ACC112 (cell line): ENCODE data around the gene RFX5.
"Not testable (repeated sequence)": the region's sequence is repeated elsewhere in the genome, so short reads cannot be mapped to it uniquely, and the experiment has no call there.

Experiments used
- H2AFZ ChIP-seq: fragments of 200-600 bp; sonication (generic); one replicate; pipeline ENCODE4 v1.6.0; 2017; ENCODE audit warnings: antibody characterized with exemption, low read length; ENCODE audit not compliant: unreplicated experiment
- H3K27ac ChIP-seq: fragments of 200-600 bp; sonication (generic); 2 replicates; pipeline ENCODE4 v1.5.1; 2014; ENCODE audit warnings: low read depth, mild to moderate bottlenecking, antibody characterized with exemption, low read length, moderate library complexity
- H3K27me3 ChIP-seq: fragments of 200-600 bp; sonication (generic); 2 replicates; pipeline ENCODE4 v1.6.1; 2014; ENCODE audit warnings: mild to moderate bottlenecking, antibody characterized with exemption, low read length, moderate library complexity, mixed read lengths; ENCODE audit not compliant: insufficient read depth
- H3K36me3 ChIP-seq: fragments of 200-600 bp; sonication (generic); 2 replicates; pipeline ENCODE4 v1.6.1; 2016; ENCODE audit warnings: mild to moderate bottlenecking, antibody characterized with exemption, low read length, moderate library complexity, mixed read lengths; ENCODE audit not compliant: insufficient read depth
- H3K4me1 ChIP-seq: fragments of 200-600 bp; sonication (generic); one replicate; pipeline ENCODE4 v1.6.1; 2016; ENCODE audit warnings: low read length, mixed read lengths; ENCODE audit not compliant: insufficient read depth, unreplicated experiment, control insufficient read depth
- H3K4me3 ChIP-seq: fragments of 200-600 bp; sonication (generic); 2 replicates; pipeline ENCODE4 v1.5.1; 2014; ENCODE audit warnings: mild to moderate bottlenecking, low read depth, low read length
- H3K79me2 ChIP-seq: fragments of 200-600 bp; sonication (generic); one replicate; pipeline ENCODE4 v1.6.0; 2016; ENCODE audit warnings: low read length; ENCODE audit not compliant: control insufficient read depth, unreplicated experiment, insufficient read depth

Gene RFX5

DNA sequence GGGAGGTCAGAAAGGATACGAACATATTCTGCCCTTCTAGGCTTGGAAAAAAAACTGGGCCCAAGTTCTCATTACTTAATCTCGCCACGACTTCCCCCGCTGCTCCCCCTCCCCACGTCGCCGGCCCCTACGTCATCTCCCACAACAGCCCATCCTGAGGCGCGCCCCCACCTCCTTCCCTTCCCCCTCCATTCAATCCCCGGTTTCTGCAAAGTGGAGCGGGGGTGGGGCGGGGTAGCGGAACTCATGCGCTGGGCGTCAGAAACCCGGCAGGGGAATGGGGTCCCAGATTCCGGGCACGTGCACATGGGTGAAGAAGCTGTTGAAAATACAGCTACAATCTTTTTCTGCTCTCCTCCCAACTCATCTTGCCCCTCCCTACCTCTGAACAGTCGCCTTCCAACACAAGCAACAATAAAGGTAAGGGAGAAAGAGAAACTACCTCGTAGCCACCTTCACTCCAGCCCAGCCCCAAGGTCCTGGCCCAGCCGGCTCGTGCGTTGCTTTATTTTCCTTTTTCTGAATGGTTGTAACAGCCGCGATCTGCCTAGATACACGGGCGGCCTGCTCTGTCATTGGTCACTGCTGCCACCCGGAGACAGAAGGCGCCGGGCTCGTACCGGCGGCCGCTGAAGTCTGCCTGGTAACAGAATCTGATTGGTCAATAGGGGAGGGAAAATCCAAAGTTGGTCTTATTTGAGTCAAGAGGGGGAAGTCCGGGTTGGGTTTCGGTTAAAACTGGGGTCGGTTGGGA lies at the start of gene RFX5:
Gene RFX5, minus strand, starts transcription at position 484 of the 754 bp plus-strand sequence. CDS start 932 bp downstream, outside the sequence.
- peak within 1 kb of the TSS; percentile 87 for H3K27ac ChIP-seq
- no peaks in the 10 kb centered on the region for H3K36me3 ChIP-seq
- H3K79me2 ChIP-seq, result peaks cover 12% of the 10 kb centered on the region
- H3K4me1 ChIP-seq, result peaks cover 13% of the 10 kb centered on the region
- H3K27me3 ChIP-seq, result no peaks in the 10 kb centered on the region
- peak within 1 kb of the TSS; percentile 89 for H3K4me3 ChIP-seq
- peak within 1 kb of the TSS; percentile 62 for H2AFZ ChIP-seq

DNA sequence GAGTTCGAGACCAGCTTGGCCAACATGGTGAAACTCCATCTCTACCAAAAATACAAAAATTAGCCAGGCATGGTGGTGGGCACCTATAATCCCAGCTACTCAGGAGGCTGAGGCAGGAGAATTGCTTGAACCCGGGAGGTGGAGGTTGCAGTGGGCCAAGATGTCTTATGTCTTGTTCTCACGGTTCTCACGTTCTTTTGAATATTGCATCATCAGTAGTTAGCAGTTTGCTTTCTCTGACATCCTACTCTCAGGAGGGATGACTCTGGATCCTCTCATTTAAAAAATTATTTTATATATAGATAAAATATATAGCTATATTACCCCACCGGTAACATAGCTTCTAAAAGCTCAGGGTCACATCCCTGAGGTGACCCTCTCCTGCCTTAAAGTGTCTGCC lies 49.2 kb upstream of the RFX5 start:
- not testable (repeated sequence) for H3K27me3 ChIP-seq, H3K27ac ChIP-seq, H2AFZ ChIP-seq, H3K4me3 ChIP-seq, H3K36me3 ChIP-seq
- peaks cover 21% of the 10 kb centered on the region for H3K79me2 ChIP-seq
- H3K4me1 ChIP-seq, result peaks cover 14% of the 10 kb centered on the region

GRCh38 chr1:151393583-151393982 lies 46.5 kb upstream of the RFX5 start:
- Histone ChIP-seq H3K27me3 (no peaks in the 10 kb centered on the region), H3K27ac (no peak overlapping the region), H3K36me3 (no peaks in the 10 kb centered on the region), H3K4me1 (peaks cover 2% of the 10 kb centered on the region), H3K4me3 (no peak overlapping the region), H3K79me2 (no peaks in the 10 kb centered on the region), H2AFZ (no peak overlapping the region)

GRCh38 chr1:151391079-151391563 lies 44.1 kb upstream of the RFX5 start:
- Histone ChIP-seq H3K27ac (no peak overlapping the region), H2AFZ (no peak overlapping the region), H3K4me1 (no peaks in the 10 kb centered on the region), H3K4me3 (no peak overlapping the region), H3K79me2 (no peaks in the 10 kb centered on the region), H3K27me3 (no peaks in the 10 kb centered on the region), H3K36me3 (no peaks in the 10 kb centered on the region)

DNA sequence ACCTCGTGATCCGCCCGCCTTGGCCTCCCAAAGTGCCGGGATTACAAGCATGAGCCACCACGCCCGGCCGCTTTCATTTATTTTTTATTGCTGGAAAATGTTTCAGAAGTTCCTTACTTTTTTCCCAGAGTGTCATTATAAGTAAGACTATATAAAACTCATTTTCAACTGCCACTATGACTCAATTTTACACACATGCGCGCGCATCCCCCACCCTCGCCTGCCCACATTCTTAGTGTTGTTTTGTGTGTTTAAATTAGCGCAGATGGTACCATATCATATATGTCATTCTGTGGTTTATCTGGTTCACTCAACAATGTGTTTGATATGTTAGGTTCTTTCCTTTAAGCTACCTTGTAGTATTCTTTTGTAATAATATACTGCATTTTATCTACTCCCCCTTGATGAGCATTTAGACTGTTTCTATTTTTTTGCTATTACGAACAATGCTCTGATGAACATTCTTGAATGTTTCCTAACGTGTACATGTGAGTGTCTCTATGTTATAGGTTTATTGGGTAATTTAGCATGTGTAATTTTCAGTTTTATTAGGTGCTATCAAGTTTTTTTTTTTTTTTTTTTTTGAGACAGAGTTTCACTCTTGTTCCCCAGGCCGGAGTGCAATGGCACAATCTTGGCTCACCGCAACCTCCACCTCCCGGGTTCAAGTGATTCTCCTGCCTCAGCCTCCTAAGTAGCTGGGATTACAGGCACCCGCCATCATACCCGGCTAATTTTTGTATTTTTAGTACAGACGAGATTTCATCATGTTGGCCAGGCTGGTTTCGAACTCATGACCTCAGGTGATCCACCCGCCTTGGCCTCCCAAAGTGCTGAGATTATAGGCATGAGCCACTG lies 43.4 kb upstream of the RFX5 start:
- H3K4me1 ChIP-seq, H3K4me3 ChIP-seq, H3K79me2 ChIP-seq, H3K36me3 ChIP-seq, H3K27me3 ChIP-seq, H3K27ac ChIP-seq, H2AFZ ChIP-seq: not testable (repeated sequence)

DNA sequence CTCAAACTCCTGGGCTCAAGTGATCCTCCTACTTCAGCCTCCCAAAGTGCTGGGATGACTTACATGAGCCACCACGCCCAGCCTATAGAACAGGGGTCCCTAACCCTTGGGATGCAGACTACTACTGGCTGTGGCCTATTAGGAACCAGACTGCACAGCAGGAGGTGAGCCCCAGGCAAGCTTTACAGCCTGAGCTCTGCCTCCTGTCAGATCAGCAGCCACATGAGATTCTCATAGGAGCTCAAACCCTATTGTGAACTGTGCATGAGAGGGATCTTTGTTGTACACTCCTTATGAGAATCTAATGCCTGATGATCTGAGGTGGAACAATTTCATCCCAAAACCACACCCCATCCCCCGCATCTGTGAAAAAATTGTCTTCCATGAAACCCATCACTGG lies 39.0 kb upstream of the RFX5 start:
- no peaks in the 10 kb centered on the region for H3K79me2 ChIP-seq
- no peak overlapping the region for H2AFZ ChIP-seq
- no peaks in the 10 kb centered on the region for H3K27me3 ChIP-seq
- H3K4me3 ChIP-seq, result no peak overlapping the region
- H3K4me1 ChIP-seq, result no peaks in the 10 kb centered on the region
- no peak overlapping the region for H3K27ac ChIP-seq
- H3K36me3 ChIP-seq, result no peaks in the 10 kb centered on the region

DNA sequence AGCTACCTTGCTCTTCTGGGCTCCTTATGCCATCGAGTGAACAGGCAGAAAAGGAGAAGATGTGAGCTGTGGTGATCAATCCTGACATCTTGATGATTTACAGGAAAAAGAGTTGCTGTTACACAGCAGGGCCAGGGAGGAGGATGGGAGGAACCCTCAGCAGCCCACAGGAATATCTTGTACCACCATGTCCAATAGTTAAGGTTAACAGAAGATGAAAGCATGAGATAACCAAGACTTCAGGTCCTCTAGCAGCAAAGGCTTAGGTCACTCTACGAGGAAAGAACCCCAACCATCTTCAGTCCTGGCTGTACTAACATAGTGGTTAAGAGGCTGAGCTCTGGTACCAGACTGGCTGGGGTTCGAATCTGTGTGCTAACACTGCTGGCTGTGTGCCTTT lies 37.5 kb upstream of the RFX5 start:
- Histone ChIP-seq H3K4me3 (no peak overlapping the region), H2AFZ (no peak overlapping the region), H3K4me1 (no peaks in the 10 kb centered on the region), H3K27me3 (no peaks in the 10 kb centered on the region), H3K79me2 (no peaks in the 10 kb centered on the region), H3K36me3 (no peaks in the 10 kb centered on the region), H3K27ac (no peak overlapping the region)

DNA sequence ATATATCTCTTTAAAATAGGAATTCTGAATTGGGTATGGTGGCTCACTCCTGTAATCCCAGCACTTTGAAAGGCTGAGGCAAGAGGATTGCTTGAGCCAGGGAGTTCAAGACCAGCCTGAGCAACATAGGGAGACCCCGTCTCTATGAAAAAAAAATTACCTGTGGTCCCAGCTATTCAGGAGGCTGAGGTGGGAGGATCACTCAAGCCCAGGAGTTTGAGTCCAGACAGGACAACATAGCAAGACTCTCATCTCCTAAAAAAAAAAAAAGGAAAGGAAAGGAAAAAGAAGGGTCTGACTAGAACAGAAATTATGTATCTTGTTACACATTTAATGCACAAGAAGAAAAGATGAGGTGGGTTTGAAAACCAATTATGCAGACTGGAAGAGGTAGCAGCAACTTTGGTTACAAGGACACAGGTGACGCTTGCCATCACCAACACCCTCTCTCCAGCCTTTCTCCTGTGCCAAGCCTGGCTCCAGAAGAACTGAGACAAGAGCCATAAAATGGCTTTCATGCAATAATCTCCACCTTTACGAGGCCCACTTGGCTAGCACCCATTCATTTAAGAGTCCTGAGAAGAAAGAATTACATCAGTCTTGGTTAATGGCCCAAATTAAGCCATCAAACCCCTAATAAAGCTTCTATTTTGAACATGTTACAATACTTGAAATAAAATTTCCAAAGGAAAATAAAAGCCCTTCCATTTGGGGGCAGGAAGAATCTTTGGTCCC lies 30.3 kb upstream of the RFX5 start:
- Histone ChIP-seq H3K4me3 (no peak overlapping the region), H2AFZ (no peak overlapping the region), H3K27me3 (no peaks in the 10 kb centered on the region), H3K79me2 (no peaks in the 10 kb centered on the region), H3K4me1 (peaks cover under 1% of the 10 kb centered on the region), H3K27ac (no peak overlapping the region), H3K36me3 (no peaks in the 10 kb centered on the region)

DNA sequence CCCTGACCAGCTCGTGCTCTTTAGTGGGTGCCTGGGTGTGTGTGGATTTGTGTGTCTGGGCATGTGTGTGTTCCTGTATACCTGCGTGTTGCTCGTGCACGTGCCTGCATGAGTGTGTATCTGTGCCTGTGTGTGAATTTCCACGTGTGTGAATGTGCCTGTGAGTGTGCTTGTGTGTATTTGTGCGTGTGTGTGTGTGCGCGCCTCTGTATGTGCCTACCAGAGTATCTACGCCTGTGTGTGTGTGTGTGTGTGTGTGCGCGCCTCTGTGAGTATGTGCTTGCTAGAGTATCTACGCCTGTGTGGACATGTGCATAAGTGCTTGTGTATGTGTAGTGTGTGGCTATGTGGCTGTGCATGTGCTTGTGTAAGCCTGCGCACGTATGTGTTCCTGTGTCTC lies 26.1 kb upstream of the RFX5 start:
- no peaks in the 10 kb centered on the region for H3K36me3 ChIP-seq
- peaks cover 26% of the 10 kb centered on the region for H3K4me1 ChIP-seq
- no peaks in the 10 kb centered on the region for H3K79me2 ChIP-seq
- no peaks in the 10 kb centered on the region for H3K27me3 ChIP-seq
- H3K4me3 ChIP-seq, result no peak overlapping the region
- H2AFZ ChIP-seq, result no peak overlapping the region
- H3K27ac ChIP-seq, result no peak overlapping the region

DNA sequence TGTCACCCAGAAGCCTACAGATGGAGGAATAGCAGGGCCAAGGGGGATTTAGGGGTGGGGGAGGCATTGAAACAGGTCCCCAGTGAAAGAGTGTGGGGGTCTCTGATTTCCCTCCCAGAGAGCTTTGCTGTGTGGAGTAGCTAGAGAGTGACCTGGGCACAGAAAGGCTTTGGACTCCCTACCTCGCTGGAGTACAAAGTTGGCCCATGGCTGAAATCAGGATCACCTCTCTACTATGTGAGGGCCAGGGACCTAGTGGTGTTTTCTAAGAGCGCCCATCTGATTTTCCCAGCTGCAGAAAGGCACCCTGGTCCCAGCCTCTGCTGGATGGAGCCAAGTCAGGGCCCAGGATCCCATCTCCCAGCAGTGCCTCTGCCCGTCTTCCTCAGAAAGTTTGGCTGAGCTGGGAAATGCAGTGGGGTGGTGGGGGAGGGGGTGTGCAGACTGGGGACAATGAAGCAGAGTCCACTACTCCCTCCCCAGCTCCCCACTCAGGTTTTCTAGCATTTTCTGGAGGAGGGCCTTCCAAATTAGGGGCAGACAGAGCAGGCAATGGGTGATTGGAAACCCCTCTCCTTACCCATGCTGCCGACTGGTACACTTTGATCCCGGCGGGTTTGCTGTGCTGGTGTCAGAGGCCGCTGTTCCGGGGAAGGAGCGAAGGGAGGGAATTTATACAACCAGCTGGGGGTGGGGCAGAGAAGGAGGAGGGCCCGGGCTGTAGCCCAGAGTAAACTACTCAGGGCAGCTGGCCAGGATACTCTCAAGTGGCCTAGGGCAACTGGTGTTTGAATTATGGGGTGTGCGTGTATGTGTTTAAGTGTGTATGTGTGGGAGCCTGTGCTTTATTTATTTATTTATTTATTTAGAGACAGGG lies 25.2 kb upstream of the RFX5 start, which contains the start of gene SELENBP1:
Gene SELENBP1, minus strand, starts transcription at position 648 of the 877 bp plus-strand sequence. Its CDS starts 64 bp downstream, at position 584.
- Histone ChIP-seq H3K4me3 (peak within 1 kb of the TSS; percentile 81), H3K36me3 (no peaks in the 10 kb centered on the region), H2AFZ (no peak within 1 kb of the TSS), H3K4me1 (peaks cover 27% of the 10 kb centered on the region), H3K27me3 (no peaks in the 10 kb centered on the region), H3K27ac (peak within 1 kb of the TSS; percentile 16; the same call in 1 of the 2 replicates), H3K79me2 (no peaks in the 10 kb centered on the region)
